GM19043 (cell line): Measurements from ENCODE around the gene SEC23IP.

ENCODE experiments used
- ATAC-seq: cut with Tn5 transposase; IDR thresholded peaks from one replicate; pipeline ENCODE4 v1.9.1; 2021; ENCODE audit warnings: low read depth; ENCODE audit not compliant: unreplicated experiment

SEC23IP gene

DNA sequence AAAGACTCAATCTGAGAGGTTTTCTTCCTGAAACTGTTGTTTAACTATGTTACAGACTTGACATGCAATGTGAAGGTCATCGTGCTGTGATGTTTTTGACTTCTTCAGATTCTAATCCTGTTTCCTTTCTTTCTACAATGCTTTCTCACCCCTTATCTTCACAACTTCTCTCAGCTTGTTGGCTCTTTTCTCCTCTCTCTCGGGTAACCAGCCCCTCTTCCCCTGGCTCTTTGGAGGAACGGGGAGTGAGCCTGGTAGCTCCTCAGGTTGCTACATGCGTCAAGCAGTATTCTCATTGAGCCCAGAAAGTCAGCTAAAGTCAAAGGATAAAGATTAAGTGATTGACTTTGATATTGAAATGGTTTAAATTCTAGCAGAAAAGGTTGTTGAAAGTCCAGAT is 40.1 kb downstream of the SEC23IP start:
- ATAC-seq, result no peak

DNA sequence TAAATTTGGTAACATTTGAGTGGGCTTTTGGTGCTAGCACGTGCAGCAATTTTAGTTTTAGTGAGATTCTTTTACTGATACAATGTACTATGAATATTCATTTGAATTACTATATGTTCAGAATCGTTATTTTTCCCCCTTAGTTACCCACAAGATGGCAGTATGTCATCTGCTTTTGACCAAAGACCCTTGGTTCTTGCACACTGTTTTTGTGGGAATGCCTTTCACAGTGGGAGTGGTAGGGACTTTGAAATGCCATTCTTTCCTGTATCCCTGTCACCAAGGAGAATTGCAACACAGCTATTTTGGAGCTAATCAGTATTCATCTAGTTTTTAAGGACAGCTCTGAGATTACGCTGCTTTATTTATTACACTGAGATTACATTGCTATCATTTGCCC is 40.6 kb downstream of the SEC23IP start:
- ATAC-seq, result no peak

DNA sequence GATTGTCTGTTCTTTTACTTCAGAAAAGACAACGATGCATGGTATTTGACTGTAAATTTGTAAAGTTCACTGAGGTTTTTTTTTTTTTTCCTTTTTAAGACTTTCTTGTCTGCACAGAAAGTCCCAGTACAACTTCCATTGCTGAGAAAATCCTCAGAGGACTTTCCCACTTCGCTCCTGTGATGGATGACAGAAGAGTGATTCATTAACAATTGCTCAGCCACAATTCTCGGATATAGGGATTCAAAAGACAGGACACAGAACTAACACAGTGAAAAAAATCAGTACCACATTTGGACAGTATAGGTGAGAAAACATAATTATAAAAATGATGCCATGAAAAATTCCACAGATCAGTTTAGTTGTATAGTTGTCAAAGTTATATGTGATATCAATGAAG is 48.0 kb downstream of the SEC23IP start:
- ATAC-seq, result no peak

DNA sequence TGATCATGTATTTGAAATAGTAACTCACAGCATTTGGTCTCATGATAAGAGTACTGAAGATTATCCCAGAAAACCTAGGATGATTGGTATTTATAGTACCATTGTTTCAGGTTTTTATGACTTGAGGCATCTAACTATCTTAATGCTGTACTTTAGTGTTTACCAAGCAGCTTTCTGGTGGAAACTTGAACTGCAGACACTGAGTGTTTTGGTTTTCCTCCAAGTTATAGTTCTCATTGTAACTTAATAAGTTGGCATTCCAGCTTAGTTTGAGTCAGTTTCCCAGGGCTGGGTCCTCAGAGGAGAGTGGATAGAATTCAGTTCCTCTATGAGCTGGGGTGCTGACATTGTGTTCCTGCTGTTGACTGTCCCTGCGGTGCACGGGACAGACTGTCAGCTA is 50.4 kb downstream of the SEC23IP start:
- no peak for ATAC-seq

DNA sequence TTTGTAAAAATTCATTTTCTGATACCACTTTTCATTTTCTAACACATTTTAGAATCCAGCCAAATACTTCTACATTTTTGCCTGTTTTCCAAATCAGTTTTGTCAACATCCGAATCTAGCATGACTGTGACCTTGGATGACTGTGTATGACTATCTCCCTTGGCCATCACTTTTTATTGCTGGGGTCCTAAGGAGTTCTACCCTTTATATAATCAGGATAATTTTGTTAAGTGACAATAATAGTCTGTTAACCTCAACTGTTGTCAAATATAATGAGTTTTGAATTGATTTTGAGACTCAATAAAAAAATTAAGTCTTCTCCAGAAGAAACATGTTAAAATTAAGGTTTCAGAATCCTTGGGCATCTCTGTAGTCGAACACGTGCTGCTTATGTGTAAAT is 53.3 kb downstream of the SEC23IP start:
- no peak for ATAC-seq

DNA sequence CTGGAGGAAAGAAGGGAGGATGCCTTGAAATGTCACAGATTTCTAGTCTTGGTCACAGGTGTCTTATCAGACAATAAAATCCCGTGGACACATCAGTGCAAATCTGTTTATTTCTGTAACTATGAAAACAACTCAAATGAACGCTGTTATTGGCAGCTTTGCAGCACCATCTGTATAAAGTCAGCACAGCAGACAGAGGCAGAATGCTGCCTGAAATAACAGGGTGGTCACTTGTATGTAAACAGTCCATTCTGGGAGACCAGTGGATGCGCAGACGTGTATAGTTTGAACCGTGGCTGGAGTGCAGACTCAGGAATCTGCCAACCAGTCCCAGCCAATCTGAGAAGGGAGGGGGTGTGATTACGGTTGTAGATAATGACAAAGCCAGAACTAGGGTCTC is 54.8 kb downstream of the SEC23IP start:
- no peak for ATAC-seq

DNA sequence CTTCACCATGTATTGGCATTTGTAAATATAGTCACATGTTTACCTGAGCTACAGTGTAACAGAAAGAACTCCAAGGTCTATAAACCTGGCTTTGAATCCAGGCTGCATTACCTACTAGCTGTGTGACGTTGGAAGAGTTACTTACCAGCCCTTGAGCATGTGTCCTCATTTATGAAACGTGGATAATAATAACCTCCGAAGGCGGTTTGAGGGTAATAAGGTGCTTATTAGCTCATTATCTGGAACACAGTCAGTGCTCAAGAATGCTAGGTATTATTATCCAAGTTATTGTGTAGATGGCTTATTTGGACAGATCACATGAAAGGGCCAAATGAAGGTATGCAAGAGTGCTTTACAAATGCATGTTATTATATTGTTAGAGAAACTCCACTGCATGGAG is 64.9 kb downstream of the SEC23IP start:
- no peak for ATAC-seq

DNA sequence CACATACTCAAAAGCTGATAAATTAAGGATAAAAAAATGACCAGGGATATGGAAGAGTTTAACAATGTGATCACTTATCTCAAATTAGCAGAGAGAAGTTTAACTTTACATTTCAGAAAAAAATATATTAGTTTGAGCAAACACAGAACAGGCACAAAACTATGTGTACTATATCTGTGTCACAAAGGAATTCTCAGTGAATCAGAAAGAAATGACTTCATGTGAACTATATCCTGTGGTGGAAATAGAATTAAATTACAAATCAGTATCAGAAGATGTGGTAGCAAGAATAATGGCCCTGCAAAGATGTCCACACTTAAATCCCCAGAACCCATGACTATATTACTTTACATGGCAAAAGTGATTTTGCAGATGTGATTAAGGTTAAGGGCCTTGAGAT is 70.3 kb downstream of the SEC23IP start:
- no peak for ATAC-seq

DNA sequence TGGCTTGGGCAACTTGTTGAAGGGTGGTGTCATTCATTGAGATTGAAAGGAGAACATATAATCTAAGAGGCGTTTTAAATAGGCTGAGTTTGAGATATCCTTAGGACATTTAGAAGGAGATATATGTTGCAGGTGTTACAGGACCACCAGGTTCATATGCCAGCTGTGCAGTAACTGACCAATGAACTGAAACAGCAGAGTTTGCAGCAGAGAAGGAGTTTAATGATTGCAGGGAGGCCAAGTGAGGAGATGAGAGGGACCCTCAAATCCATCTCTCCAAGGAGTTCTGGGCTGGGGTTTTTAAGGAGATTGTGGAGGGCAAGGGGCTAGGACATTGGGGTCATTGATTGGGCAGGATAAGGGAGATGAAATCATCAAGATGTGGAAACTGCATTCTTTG is 74.5 kb downstream of the SEC23IP start:
- ATAC-seq, result no peak

DNA sequence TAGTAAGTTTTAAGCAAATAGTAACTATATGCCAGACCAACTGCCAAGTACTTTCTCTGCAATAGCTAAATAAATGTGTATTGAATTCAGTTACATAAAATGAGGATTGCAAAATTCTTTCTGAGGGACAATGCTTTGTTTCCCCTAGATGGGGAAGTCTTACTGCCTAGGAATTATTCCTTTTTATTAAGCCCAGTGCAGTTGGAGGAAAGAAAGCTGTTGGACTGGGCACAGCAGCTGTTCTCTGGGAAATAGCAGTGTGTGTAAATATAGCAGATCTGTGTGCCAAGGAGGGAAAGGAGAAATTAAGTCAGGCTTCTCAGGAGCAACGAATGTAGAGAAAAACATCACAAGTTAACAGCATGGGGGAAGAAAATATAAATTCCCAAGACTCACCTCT is 77.1 kb downstream of the SEC23IP start:
- ATAC-seq, result no peak

DNA sequence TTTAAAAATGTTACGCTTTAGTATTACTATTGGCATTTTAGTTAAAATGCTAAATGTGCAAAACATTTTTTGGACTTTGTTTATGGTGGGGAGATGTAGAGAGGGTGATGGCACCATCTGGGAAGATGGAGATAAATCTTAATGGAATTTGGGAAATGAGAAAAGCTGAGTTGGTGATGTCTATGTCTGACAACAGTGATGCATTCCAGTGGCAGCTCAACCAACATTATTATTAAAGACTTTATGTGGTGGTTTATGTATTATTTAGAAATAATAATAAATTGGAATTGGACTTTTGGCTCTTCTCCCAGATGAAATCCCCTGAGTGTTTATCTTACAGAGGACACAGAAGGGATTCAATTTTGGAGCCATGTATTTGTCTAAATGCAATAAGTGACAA is 77.6 kb downstream of the SEC23IP start:
- no peak for ATAC-seq

DNA sequence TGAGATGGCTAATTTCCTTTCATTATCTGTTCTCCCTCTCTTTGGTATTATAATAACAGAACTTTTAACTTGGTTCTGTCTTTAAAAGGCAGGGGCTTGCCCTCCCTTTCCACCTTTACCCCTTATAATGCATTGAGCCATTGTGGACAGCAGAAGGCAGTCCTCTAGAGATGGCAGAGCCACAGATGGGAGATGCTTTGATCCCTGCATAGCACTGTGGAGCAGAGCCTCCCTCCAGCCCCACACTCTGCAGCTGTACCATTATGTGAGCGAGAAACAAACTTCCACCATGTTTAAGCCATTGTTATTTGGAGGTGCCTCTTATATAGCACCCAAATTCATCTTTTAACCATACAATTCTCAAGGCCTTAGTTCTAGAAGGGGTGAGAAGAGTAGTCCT is 78.4 kb downstream of the SEC23IP start:
- ATAC-seq, result no peak

DNA sequence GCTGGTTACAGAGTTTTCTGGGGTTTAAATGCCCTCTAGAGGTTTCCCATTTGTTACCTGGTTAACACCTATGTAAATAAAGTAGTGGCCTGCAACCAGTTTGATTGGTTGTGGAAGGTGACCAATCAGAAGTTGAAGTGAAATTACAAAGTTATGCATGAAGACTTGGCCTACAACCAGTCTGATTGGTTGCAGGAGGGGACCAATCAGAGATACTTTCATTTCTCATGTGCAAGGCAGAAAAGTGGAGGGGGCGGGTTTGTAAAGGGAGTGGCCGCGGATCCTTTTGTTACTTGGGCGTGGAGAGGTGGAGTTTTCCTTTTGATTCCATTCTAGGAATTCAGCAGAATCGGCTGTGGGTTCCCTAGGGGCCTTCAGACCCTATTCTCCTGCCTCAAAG is 80.8 kb downstream of the SEC23IP start:
- no peak for ATAC-seq

DNA sequence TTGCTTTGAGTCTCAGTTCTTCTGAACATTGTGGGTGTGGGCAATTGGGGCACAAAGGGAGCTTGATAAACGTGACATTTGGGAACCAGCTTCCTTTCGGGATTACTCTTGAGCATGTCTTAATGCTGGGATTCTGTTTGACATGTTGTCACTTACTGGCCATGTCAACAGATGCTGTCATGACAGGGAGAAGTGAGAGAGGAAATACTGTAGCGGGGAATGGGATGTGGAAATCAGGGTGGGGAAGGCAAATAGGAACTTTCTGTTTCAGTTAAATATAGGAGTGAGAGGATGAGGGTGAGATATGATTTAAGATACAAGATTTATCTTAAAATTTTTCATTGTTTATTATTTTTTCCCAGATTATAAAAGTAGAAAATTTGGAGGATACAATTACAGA is 83.9 kb downstream of the SEC23IP start:
- no peak for ATAC-seq

DNA sequence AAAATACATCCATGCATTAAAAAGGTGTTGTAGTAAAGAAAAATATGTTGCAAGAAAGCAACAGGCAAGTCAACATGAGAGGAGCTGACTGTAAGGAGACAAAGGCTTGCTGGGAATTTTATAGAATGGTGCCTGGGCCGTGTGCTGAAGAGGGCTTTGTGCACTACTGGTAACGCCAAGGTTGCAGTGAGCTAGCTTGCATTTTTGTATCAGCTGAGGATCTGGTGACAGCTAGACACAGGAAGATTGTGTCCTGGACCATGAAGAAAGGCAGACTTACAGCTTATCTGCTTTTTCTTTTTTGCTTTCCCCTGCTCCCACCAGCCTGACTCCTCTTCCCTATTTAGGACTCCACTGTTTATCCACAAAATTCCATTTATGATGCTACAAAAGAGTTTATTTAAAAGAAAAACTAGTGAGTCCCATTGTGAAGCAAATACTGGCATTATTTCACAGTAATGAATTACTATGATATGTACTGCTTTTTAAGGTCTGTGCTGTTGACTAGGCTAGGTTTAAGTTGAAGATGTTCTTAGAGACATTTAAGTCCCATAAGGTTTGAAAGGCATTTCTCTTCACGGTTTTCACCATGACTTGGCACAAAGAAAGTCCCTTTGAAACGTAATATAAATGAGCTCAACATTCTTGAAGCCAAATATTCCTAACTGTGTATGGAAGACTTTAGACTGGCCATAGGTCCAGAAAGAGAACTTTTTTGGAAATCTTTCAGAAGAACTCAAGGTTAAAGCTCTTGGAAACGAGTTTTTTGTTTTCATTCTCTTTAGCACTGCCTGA is 88.6 kb downstream of the SEC23IP start:
- no peak for ATAC-seq

DNA sequence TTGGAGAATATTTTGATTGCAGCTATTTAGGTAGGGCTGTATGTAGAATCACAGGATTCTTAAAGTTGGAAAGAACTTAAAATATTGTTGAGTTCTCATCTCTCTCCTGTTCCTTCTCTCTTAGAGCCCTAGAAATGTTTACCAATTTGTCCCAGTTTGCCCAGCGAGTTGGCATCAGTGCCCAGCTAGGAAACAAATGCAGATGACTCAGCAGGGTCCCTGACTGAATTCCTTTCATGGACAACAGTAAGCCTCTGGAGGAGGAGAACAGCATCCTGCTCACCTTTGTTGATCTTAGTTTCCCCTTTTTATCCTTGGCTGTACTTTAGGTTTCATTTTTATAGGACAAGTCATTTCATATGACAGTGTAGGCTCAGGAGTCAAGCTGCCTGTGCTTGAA is 89.3 kb downstream of the SEC23IP start:
- no peak for ATAC-seq

DNA sequence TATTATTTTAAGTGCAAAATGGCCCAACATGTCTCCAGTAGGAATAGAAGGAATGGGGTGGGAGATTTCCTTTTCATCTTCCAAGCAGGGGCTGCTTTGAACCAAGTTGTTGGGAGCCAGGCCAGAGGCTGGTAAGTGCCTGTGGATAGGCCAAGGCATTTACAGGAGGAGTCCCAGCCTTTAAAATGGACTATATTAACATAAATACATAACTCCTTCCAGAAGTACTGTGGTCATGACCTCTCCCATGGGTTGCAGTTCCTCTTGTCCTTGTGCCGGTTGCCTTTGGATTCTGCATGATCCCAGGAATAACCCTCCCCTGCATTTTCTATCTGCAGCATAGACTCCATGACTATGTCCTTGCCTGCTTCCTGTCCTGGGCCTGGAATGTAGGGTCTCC is 95.8 kb downstream of the SEC23IP start:
- no peak for ATAC-seq

DNA sequence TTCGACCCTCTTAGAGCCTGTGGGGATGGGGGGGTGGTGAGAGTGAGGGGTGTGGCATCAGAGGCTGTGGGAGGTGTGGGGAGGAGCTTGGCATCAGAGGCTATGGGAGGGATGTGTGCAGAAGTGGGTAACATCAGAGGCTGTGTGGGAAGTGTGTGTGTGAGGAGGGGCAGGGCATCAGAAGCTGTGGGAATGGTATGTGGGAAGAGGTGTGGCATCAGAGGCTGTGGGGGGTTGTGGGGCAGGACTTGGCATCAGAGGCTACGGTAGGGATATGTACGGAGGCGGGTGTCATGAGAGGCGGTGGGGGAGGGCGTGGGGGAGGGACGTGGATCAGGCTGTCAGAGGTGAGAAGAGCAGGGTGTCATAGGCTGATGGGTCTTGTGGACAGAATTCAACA is 97.4 kb downstream of the SEC23IP start:
- ATAC-seq, result no peak

DNA sequence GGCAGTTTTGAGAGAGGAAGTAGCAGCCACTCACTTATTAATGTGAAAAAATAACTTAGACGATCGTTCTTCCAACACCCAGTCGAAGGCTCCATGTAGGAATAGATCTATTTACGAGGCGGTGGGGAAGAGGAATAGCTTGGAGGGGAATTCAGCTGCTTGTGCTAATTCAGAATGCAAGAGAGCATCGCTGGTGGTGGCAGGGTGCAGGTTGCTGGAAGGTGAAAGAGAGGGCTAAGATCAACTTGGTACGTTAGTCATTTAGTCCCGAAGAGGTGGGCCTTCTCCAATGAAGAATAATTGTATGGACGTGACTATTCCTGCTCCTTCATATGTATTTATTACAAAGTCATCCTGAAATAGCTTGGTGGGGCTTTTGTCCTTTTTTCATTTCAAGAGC is 98.5 kb downstream of the SEC23IP start:
- ATAC-seq, result no peak

DNA sequence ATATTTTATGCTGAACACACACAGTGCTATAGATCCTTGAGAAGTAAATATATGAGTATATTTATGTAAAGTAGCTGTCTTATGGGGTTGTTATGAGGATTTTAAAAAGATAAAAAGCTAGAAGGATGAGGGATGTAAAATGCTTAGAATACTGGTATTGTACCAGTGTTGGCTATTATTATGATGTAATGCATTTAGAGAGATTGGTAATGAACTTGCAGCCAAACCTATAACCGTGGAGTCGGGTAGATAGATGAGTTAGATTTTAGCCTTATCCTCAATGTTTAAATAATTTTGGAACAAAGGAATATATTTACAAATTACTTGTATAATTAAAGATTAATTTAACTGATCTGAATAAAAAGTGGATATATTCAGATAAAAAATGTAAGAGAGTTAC is 99.3 kb downstream of the SEC23IP start:
- ATAC-seq, result no peak
